HFF-Myc (cell line): ENCODE data around the gene ZC3HAV1.

Experiments used
- DNase-seq: peaks from one replicate; pipeline ENCODE4 v3.0.0-alpha.2; 2011; ENCODE audit warnings: low read depth; ENCODE audit errors: extremely low read depth
- H3K4me3 ChIP-seq: replicated peaks from 2 replicates; pipeline ENCODE4 v1.5.1; 2011; ENCODE audit warnings: low read depth, mild to moderate bottlenecking, control low read depth, low read length
- TF ChIP-seq, protein P1 (sequence below): IDR thresholded peaks from 2 replicates; pipeline ENCODE4 v1.5.1; 2012; ENCODE audit warnings: mild to moderate bottlenecking, low read depth, low read length, control low read depth; ENCODE audit errors: missing control alignments

Gene ZC3HAV1

DNA sequence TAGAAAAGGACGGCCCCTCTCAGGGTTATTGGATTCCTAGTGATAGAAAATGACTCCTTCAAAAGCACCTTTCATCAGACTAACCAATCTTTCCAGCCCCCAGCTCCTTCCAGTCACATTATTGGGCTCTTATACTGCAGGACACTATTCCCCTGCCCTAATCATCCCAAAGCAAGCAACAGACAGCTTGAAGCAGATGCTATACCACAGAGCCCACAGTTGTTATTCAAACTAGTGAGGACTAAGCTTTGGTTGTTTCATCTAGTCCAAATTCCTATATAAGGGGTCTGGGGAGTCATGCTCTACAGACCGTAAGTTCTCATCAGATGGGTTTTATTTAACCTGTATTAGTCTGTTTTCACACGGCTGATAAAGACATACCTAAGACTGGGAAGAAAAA, 98.1 kb downstream of the ZC3HAV1 start:
- TF ChIP-seq, protein P1, sequence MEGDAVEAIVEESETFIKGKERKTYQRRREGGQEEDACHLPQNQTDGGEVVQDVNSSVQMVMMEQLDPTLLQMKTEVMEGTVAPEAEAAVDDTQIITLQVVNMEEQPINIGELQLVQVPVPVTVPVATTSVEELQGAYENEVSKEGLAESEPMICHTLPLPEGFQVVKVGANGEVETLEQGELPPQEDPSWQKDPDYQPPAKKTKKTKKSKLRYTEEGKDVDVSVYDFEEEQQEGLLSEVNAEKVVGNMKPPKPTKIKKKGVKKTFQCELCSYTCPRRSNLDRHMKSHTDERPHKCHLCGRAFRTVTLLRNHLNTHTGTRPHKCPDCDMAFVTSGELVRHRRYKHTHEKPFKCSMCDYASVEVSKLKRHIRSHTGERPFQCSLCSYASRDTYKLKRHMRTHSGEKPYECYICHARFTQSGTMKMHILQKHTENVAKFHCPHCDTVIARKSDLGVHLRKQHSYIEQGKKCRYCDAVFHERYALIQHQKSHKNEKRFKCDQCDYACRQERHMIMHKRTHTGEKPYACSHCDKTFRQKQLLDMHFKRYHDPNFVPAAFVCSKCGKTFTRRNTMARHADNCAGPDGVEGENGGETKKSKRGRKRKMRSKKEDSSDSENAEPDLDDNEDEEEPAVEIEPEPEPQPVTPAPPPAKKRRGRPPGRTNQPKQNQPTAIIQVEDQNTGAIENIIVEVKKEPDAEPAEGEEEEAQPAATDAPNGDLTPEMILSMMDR = no peak
- no peak overlapping the region for H3K4me3 ChIP-seq
- DNase-seq = no peak

DNA sequence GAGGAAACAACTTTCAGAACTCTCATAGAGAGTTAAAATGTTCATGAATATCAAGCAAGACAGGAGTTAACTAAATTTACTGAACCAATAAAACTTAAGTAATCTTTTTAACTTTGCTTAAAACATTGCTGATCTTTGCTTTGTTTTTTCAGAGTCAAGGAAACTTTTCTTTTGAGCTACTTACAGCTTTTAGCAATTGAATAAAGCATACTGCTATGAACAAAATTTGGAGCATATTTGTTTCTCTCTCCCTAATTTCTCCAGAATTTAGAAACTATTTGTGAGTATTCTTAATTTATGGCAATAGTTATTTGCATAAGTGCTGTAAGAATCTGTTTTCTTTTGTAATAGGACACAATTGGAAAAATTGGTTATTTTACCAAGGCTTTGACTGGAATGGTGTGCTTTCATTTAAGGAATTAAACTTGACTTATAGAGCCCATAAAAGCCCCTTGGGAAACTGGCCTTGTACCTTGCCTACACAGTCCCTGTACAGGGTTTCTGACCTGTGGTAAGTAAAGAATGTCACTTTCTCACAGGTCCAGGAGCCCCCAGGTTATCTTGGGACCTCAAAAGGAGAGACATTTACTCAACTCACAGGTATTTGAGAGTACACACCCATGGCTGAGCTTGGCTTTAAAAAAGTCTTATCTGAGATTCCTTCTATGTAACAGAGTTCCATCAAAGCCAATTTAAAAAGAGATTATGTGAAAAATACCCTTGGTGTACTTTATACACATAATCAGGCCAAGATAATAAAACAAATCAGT, 105.0 kb downstream of the ZC3HAV1 start:
- TF ChIP-seq, protein P1 = no peak
- no peak for DNase-seq

DNA sequence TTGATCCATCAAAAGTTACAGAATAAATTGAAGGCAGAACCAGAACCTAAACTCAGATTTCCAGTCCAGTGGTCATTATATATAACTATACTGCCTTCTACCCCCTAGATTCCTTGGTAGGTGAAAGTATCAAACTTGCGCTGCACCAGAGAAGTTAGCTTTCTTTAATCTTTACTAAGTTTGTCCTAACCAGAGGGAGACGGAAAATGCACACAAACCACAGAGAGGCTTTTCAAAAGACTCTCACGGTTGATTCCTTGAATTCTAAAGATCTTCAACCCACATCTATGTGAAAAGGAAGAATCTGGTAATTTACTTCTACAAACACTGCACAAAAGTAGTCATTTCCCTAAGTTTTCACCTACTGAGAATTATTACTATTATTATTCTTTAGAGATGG, 110.1 kb downstream of the ZC3HAV1 start:
- no peak for DNase-seq
- H3K4me3 ChIP-seq = no peak overlapping the region
- TF ChIP-seq, protein P1 = no peak

More for the DNA sequence above, 105.0 kb downstream of the ZC3HAV1 start:
- no peak overlapping the region for H3K4me3 ChIP-seq
